HepG2 (cell line): ENCODE measurements around the gene PPM1M. TPM values are rescaled to one million over a fixed set of nuclear protein-coding genes. Genes with fewer than 3 reads are reported as not detected.

ENCODE experiments used
- CREM ChIP-seq, 2 experiments: sonication (generic) in 1 of 2; formaldehyde crosslinking in 1 of 2; IDR thresholded peaks; 2 replicates each; pipeline versions ENCODE4 v1.4.0 to v1.6.1; 2016 to 2020; ENCODE audit warnings: antibody characterized with exemption in 1 of 2, mild to moderate bottlenecking in 1 of 2, missing genetic modification reagents in 1 of 2
- EZH2 ChIP-seq: conservative IDR thresholded peaks from 2 replicates; pipeline ENCODE4 v1.6.1; 2012; ENCODE audit warnings: mild to moderate bottlenecking, low read depth, low read length, moderate library complexity
- FOXA3 ChIP-seq: IDR thresholded peaks from 2 replicates; pipeline ENCODE4 v1.6.1; 2016; ENCODE audit warnings: missing genetic modification reagents, missing compliant biosample characterization
- HDAC1 ChIP-seq: sonication (generic); formaldehyde crosslinking; IDR thresholded peaks from 2 replicates; pipeline ENCODE4 v1.5.1; 2020; ENCODE audit warnings: mild to moderate bottlenecking, missing genetic modification reagents
- HOXA9 ChIP-seq: sonication (generic); formaldehyde crosslinking; IDR thresholded peaks from 2 replicates; pipeline ENCODE4 v1.8.1; 2022; ENCODE audit warnings: missing genetic modification reagents, mild to moderate bottlenecking, moderate library complexity, borderline replicate concordance
- PLSCR1 ChIP-seq: sonication (generic); formaldehyde crosslinking; IDR thresholded peaks from 2 replicates; pipeline ENCODE4 v1.5.0; 2020; ENCODE audit warnings: missing genetic modification reagents, mild to moderate bottlenecking, borderline replicate concordance
- POLR2A ChIP-seq, 2 experiments: IDR thresholded peaks; 2 replicates each; pipeline ENCODE4 v1.6.1; 2011; ENCODE audit warnings: low read depth in 2 of 2, low read length in 2 of 2, mild to moderate bottlenecking in 1 of 2, moderate library complexity in 1 of 2; ENCODE audit not compliant: insufficient read depth in 1 of 2
- PPARG ChIP-seq: conservative IDR thresholded peaks from 2 replicates; pipeline ENCODE4 v1.6.1; 2016; ENCODE audit warnings: missing biosample characterization, missing genetic modification reagents
- SAP130 ChIP-seq: IDR thresholded peaks from 2 replicates; pipeline ENCODE4 v1.6.1; 2016; ENCODE audit warnings: low read depth
- SIX4 ChIP-seq: sonication (generic); formaldehyde crosslinking; IDR thresholded peaks from 2 replicates; pipeline ENCODE4 v1.4.0; 2020; ENCODE audit warnings: missing genetic modification reagents
- SP2 ChIP-seq: sonication (generic); formaldehyde crosslinking; IDR thresholded peaks from 2 replicates; pipeline ENCODE4 v1.5.1; 2020; ENCODE audit warnings: mild to moderate bottlenecking, missing genetic modification reagents
- TEF ChIP-seq: sonication (generic); formaldehyde crosslinking; IDR thresholded peaks from 2 replicates; pipeline ENCODE4 v1.5.0; 2020; ENCODE audit warnings: missing genetic modification reagents
- ZBTB44 ChIP-seq: sonication (generic); formaldehyde crosslinking; IDR thresholded peaks from 2 replicates; pipeline ENCODE4 v1.4.0; 2020; ENCODE audit warnings: missing genetic modification reagents
- ZNF281 ChIP-seq: sonication (generic); formaldehyde crosslinking; IDR thresholded peaks from 2 replicates; pipeline ENCODE4 v1.4.0; 2020; ENCODE audit warnings: missing genetic modification reagents, borderline replicate concordance
- ZNF335 ChIP-seq: sonication (generic); formaldehyde crosslinking; IDR thresholded peaks from 2 replicates; pipeline ENCODE4 v1.4.0; 2020; ENCODE audit warnings: missing genetic modification reagents
- ZNF503 ChIP-seq: sonication (generic); formaldehyde crosslinking; IDR thresholded peaks from 2 replicates; pipeline ENCODE4 v1.4.0; 2020; ENCODE audit warnings: missing genetic modification reagents
- ZNF784 ChIP-seq: sonication (generic); formaldehyde crosslinking; IDR thresholded peaks from 2 replicates; pipeline ENCODE4 v1.5.1; 2020; ENCODE audit warnings: missing genetic modification reagents, mild to moderate bottlenecking, borderline replicate concordance
- polyA plus RNA-seq, 8 experiments: library from polyadenylated mRNA; depleted of rRNA in 3 of 8; stranded (reverse) in 7 of 8; unstranded in 1 of 8; fragments of >200 nt; fragmentation: Illumina TruSeq in 4 of 8; extraction: Trizol in 4 of 8; gene quantifications; 2 replicates each; pipeline versions ENCODE4 v1.2.1 to v1.2.3, GENCODE V29; 2011 to 2016; ENCODE audit warnings: low read depth in 4 of 8, missing spikeins in 1 of 8, mixed read lengths in 1 of 8; ENCODE audit not compliant: insufficient read depth in 1 of 8
- total RNA-seq, 5 experiments: library from RNA; depleted of rRNA; stranded (reverse); fragments of >200 nt; fragmentation: Illumina TruSeq; extraction: Trizol; gene quantifications; 2 replicates each; pipeline ENCODE4 v1.2.3, GENCODE V29; 2016; ENCODE audit warnings: low read depth in 1 of 5
- TF ChIP-seq, protein P1 (sequence below): sonication (generic); formaldehyde crosslinking; IDR thresholded peaks from 2 replicates; pipeline ENCODE4 v1.5.0; 2020; ENCODE audit warnings: mild to moderate bottlenecking, missing genetic modification reagents

Gene PPM1M
- total and polyA plus RNA-seq, 2 of the 13 experiments (the other 11 are each of a cell fraction or from before 2014, with no cell fraction given): 2.5 to 5.9 TPM

- peak; percentile 68; the same call in 1 of the 2 replicates for TF ChIP-seq ZNF503
- peak; percentile 75 for TF ChIP-seq SIX4 (CRISPR knock-in tag)
- TF ChIP-seq ZNF784 (CRISPR knock-in tag): peak; percentile 78; the same call in 1 of the 2 replicates
- TF ChIP-seq ZNF281 (CRISPR knock-in tag): peak; percentile 100
- peak; percentile 79 for TF ChIP-seq SAP130 (CRISPR knock-in tag)
- no peak for TF ChIP-seq PLSCR1
- peak; percentile 99 for TF ChIP-seq FOXA3
- no peak for TF ChIP-seq HOXA9 (CRISPR knock-in tag)
- TF ChIP-seq CREM (IDR thresholded peaks at IDR 0.05): peak; percentile 69; the same call in 1 of the 2 replicates
- TF ChIP-seq CREM (CRISPR knock-in tag; IDR thresholded peaks at IDR 0.05): no peak
- TF ChIP-seq PPARG: peak; percentile 86
- no peak for TF ChIP-seq EZH2
- peak; percentile 98 for TF ChIP-seq TEF
- no peak for TF ChIP-seq SP2
- no peak for TF ChIP-seq ZBTB44 (CRISPR knock-in tag)
- peak; percentile 68 for TF ChIP-seq HDAC1 (CRISPR knock-in tag)
- TF ChIP-seq POLR2A (IDR thresholded peaks at IDR 0.05; ENCODE audit: insufficient read depth in 1 of 2, low read depth in 2 of 2, low read length in 2 of 2): 0 out of 4 replicates have a peak, but pooled peaks of 1 of the 2 experiments have one; percentile 9
- 0 out of 2 replicates have a peak, but pooled peaks have one; percentile 57 for TF ChIP-seq ZNF335 (CRISPR knock-in tag)
- TF ChIP-seq, protein P1, sequence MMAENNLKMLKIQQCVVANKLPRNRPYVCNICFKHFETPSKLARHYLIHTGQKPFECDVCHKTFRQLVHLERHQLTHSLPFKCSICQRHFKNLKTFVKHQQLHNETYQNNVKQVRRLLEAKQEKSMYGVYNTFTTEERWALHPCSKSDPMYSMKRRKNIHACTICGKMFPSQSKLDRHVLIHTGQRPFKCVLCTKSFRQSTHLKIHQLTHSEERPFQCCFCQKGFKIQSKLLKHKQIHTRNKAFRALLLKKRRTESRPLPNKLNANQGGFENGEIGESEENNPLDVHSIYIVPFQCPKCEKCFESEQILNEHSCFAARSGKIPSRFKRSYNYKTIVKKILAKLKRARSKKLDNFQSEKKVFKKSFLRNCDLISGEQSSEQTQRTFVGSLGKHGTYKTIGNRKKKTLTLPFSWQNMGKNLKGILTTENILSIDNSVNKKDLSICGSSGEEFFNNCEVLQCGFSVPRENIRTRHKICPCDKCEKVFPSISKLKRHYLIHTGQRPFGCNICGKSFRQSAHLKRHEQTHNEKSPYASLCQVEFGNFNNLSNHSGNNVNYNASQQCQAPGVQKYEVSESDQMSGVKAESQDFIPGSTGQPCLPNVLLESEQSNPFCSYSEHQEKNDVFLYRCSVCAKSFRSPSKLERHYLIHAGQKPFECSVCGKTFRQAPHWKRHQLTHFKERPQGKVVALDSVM: peak; percentile 90
Observed at GRCh38 chr3:52210550-52211046, 35.0 kb upstream of the PPM1M start (continued).
